OCI-LY1 (cell line): ENCODE results near the gene HSPH1.

Experiments used
- H2AFZ ChIP-seq: fragments of 200-600 bp; sonication (generic), shearing (Covaris generic); 2 replicates; pipeline ENCODE4 v1.6.0; 2014; ENCODE audit warnings: antibody characterized with exemption, mild to moderate bottlenecking, low read length
- H3F3A ChIP-seq: fragments of 200-600 bp; sonication (generic), shearing (Covaris generic); 2 replicates; pipeline ENCODE4 v1.6.0; 2014; ENCODE audit warnings: mild to moderate bottlenecking, antibody characterized with exemption, low read length, moderate library complexity; ENCODE audit not compliant: insufficient read depth
- H3K27ac ChIP-seq: fragments of 200-600 bp; sonication (generic); 2 replicates; pipeline ENCODE4 v1.5.1; 2014; ENCODE audit warnings: low read length, mixed run types, mild to moderate bottlenecking, low read depth; ENCODE audit not compliant: poor library complexity, severe bottlenecking
- H3K27me3 ChIP-seq: fragments of 200-600 bp; sonication (generic); 2 replicates; pipeline ENCODE4 v1.6.0; 2014; ENCODE audit warnings: antibody characterized with exemption, mild to moderate bottlenecking, low read length, moderate library complexity; ENCODE audit not compliant: insufficient read depth
- H3K36me3 ChIP-seq: fragments of 200-600 bp; sonication (generic); 2 replicates; pipeline ENCODE4 v1.6.1; 2014; ENCODE audit warnings: mild to moderate bottlenecking, antibody characterized with exemption, low read length, moderate library complexity, mixed read lengths; ENCODE audit not compliant: insufficient read depth
- H3K4me1 ChIP-seq: fragments of 200-600 bp; sonication (generic); 2 replicates; pipeline ENCODE4 v1.5.1; 2014; ENCODE audit warnings: mild to moderate bottlenecking, low read length, moderate library complexity; ENCODE audit not compliant: insufficient read depth, severe bottlenecking
- H3K4me2 ChIP-seq: fragments of 200-600 bp; sonication (generic), shearing (Covaris generic); 2 replicates; pipeline ENCODE4 v1.6.1; 2014; ENCODE audit warnings: low read length
- H3K4me3 ChIP-seq: fragments of 200-600 bp; sonication (generic); 2 replicates; pipeline ENCODE4 v1.5.1; 2014; ENCODE audit warnings: low read length, low read depth, mild to moderate bottlenecking, mixed read lengths; ENCODE audit not compliant: poor library complexity, severe bottlenecking
- H3K79me2 ChIP-seq: fragments of 200-600 bp; shearing (Covaris generic); 2 replicates; pipeline ENCODE4 v1.6.1; 2016; ENCODE audit warnings: mixed run types, low read length, mixed read lengths; ENCODE audit not compliant: insufficient read depth
- H3K9ac ChIP-seq: fragments of 200-600 bp; sonication (generic), shearing (Covaris generic); 2 replicates; pipeline ENCODE4 v1.6.1; 2014; ENCODE audit warnings: mild to moderate bottlenecking, low read length, mixed read lengths
- H3K9me2 ChIP-seq: fragments of 200-600 bp; sonication (generic), shearing (Covaris generic); 2 replicates; pipeline ENCODE4 v1.6.1; 2014; ENCODE audit warnings: low read depth, mild to moderate bottlenecking, low read length, mixed read lengths
- H3K9me3 ChIP-seq: fragments of 200-600 bp; shearing (Covaris generic); 2 replicates; pipeline ENCODE4 v1.6.1; 2014; ENCODE audit warnings: low read length, mixed read lengths
- H4K20me1 ChIP-seq: fragments of 200-600 bp; sonication (generic), shearing (Covaris generic); 2 replicates; pipeline ENCODE4 v1.6.0; 2016; ENCODE audit warnings: mild to moderate bottlenecking, low read length; ENCODE audit not compliant: insufficient read depth
- EZH2 ChIP-seq: fragments of 200-600 bp; sonication (generic), shearing (Covaris generic); IDR thresholded peaks from 2 replicates; pipeline ENCODE4 v1.8.0; 2017; ENCODE audit warnings: borderline replicate concordance, mixed run types, mild to moderate bottlenecking, antibody characterized with exemption, low read length, moderate library complexity, mixed read lengths
- TF ChIP-seq, protein P1 (sequence below): fragments of 200-600 bp; sonication (generic), shearing (Covaris generic); IDR thresholded peaks from 2 replicates; pipeline ENCODE4 v1.5.1; 2017; ENCODE audit warnings: mild to moderate bottlenecking, antibody characterized with exemption, low read length, moderate library complexity, mixed read lengths

The HSPH1 gene

DNA sequence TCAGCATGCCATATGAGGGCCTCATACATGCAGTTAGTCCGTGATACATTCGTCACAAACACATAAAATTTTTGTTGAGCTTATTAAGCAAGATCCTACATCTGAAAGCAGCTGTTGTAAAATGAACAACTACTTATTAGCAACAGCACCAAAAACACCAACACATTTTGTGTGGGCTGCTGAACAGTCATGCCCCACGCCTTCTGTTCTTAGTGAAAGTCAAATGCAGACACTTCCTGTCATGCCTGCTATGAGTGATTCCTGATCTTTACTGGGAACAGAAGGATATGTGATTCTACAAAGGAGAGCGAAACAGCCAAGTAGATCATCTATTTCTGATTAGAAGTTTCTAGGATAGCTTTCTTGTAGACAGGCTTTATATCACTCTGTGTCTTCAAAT, 33.9 kb upstream of the HSPH1 start:
- peaks cover 4% of the 10 kb centered on the region for H3K4me1 ChIP-seq
- no peaks in the 10 kb centered on the region for H3F3A ChIP-seq
- H4K20me1 ChIP-seq, result no peaks in the 10 kb centered on the region
- TF ChIP-seq, protein P1, sequence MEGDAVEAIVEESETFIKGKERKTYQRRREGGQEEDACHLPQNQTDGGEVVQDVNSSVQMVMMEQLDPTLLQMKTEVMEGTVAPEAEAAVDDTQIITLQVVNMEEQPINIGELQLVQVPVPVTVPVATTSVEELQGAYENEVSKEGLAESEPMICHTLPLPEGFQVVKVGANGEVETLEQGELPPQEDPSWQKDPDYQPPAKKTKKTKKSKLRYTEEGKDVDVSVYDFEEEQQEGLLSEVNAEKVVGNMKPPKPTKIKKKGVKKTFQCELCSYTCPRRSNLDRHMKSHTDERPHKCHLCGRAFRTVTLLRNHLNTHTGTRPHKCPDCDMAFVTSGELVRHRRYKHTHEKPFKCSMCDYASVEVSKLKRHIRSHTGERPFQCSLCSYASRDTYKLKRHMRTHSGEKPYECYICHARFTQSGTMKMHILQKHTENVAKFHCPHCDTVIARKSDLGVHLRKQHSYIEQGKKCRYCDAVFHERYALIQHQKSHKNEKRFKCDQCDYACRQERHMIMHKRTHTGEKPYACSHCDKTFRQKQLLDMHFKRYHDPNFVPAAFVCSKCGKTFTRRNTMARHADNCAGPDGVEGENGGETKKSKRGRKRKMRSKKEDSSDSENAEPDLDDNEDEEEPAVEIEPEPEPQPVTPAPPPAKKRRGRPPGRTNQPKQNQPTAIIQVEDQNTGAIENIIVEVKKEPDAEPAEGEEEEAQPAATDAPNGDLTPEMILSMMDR, result no peak
- TF ChIP-seq EZH2, result no peak
- no peak overlapping the region for H3K9ac ChIP-seq
- H2AFZ ChIP-seq, result no peak overlapping the region
- H3K4me2 ChIP-seq, result no peak overlapping the region
- no peaks in the 10 kb centered on the region for H3K79me2 ChIP-seq
- no peak overlapping the region for H3K27ac ChIP-seq
- no peaks in the 10 kb centered on the region for H3K9me3 ChIP-seq
- no peak overlapping the region for H3K4me3 ChIP-seq
- H3K27me3 ChIP-seq, result no peaks in the 10 kb centered on the region; the same call in 1 of the 2 replicates
- H3K9me2 ChIP-seq, result no peaks in the 10 kb centered on the region
- H3K36me3 ChIP-seq, result no peaks in the 10 kb centered on the region

DNA sequence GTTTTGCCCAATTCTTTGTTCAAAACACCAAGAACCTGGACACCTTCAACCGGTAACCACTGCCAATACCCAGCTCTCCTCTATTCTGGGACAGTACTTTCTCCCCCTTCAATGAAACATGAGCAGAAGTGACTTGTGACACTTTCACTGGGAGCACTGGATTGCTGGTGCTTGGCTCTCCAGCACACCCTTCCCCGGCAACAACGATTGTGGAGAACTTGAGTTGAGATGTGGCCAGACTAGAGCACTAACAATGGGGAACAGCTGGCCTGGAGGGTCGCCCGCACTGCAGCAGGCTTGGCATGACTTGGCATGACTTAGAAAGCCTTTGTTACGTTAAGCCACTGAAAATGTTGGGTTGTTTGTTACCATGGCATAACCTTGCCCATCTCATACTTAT, 30.6 kb upstream of the HSPH1 start:
- no peak overlapping the region for H3K27ac ChIP-seq
- no peak for TF ChIP-seq EZH2
- TF ChIP-seq, protein P1, result no peak
- H3K27me3 ChIP-seq, result no peaks in the 10 kb centered on the region; the same call in 1 of the 2 replicates
- no peak overlapping the region for H3K9ac ChIP-seq
- no peaks in the 10 kb centered on the region for H3K4me1 ChIP-seq
- no peaks in the 10 kb centered on the region for H3F3A ChIP-seq
- no peaks in the 10 kb centered on the region for H4K20me1 ChIP-seq
- H3K79me2 ChIP-seq, result no peaks in the 10 kb centered on the region
- no peak overlapping the region for H2AFZ ChIP-seq
- no peak overlapping the region for H3K4me2 ChIP-seq
- no peaks in the 10 kb centered on the region for H3K36me3 ChIP-seq
- H3K4me3 ChIP-seq, result no peak overlapping the region
- H3K9me2 ChIP-seq, result no peaks in the 10 kb centered on the region
- H3K9me3 ChIP-seq, result no peaks in the 10 kb centered on the region

DNA sequence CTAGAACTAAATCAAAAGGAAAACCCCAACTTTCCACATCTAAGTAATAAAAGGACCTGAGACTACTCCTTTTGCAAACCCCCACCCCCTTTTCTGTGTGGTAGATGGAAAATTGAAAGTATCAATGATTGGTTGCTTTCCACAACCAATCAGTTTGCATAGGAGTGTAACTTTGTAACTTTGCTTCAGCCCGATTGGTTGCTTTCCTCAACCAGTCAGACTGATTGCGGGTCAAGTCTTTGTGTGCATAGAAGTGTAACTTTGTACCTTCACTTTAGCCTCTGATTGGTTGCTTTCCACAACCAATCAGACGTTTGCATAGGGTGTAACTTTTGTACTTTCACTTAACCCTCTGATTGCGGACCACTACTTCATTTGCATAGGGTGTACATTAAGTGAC, 30.0 kb upstream of the HSPH1 start:
- Histone ChIP-seq H3K4me3 (no peak overlapping the region), H3K9me2 (no peaks in the 10 kb centered on the region), H3K79me2 (no peaks in the 10 kb centered on the region), H3K36me3 (no peaks in the 10 kb centered on the region), H2AFZ (no peak overlapping the region), H3K9ac (no peak overlapping the region), H3K9me3 (no peaks in the 10 kb centered on the region), H3K4me2 (no peak overlapping the region), H3K27me3 (no peaks in the 10 kb centered on the region; the same call in 1 of the 2 replicates), H4K20me1 (no peaks in the 10 kb centered on the region), H3K4me1 (no peaks in the 10 kb centered on the region), H3F3A (no peaks in the 10 kb centered on the region), H3K27ac (no peak overlapping the region)
- TF ChIP-seq EZH2, result no peak
- TF ChIP-seq, protein P1, result no peak
